Eye (tissue), 1 donor: ENCODE data around the gene PCK1.

Experiments
- DNase-seq: peaks from one replicate; pipeline ENCODE4 v3.0.0-alpha.2; 2015

Gene PCK1

GRCh38 chr20:57589728-57590484, 29.0 kb downstream of the PCK1 start:
- DNase-seq, result no peak

- no peak for DNase-seq
Measured at GRCh38 chr20:57590485-57591288, 29.8 kb downstream of the PCK1 start.

- no peak for DNase-seq
Measured at GRCh38 chr20:57591289-57592229, 30.6 kb downstream of the PCK1 start.

- DNase-seq, result no peak
Measured at GRCh38 chr20:57592263-57593092, 31.6 kb downstream of the PCK1 start.

- DNase-seq, result no peak
Measured at GRCh38 chr20:57593134-57593886, 32.4 kb downstream of the PCK1 start.

- DNase-seq, result peak; percentile 81
Measured at GRCh38 chr20:57594092-57594951, 33.4 kb downstream of the PCK1 start.

GRCh38 chr20:57595041-57596030, 34.4 kb downstream of the PCK1 start:
- no peak for DNase-seq

- DNase-seq, result no peak
Measured at GRCh38 chr20:57596358-57596757, 35.4 kb downstream of the PCK1 start.

GRCh38 chr20:57596998-57597939, 36.4 kb downstream of the PCK1 start:
- DNase-seq, result peak; percentile 81

- DNase-seq, result no peak
Measured at GRCh38 chr20:57598060-57598459, 37.1 kb downstream of the PCK1 start.

- DNase-seq, result no peak
Measured at GRCh38 chr20:57598491-57598890, 37.6 kb downstream of the PCK1 start.

GRCh38 chr20:57600320-57601210, 39.7 kb downstream of the PCK1 start:
- no peak for DNase-seq

GRCh38 chr20:57601211-57601570, 40.3 kb downstream of the PCK1 start:
- no peak for DNase-seq

- no peak for DNase-seq
Measured at GRCh38 chr20:57601737-57602136, 40.8 kb downstream of the PCK1 start.

- no peak for DNase-seq
Measured at GRCh38 chr20:57603120-57603519, 42.2 kb downstream of the PCK1 start.

GRCh38 chr20:57605045-57605444, 44.1 kb downstream of the PCK1 start:
- no peak for DNase-seq

- no peak for DNase-seq
Measured at GRCh38 chr20:57605878-57606277, 45.0 kb downstream of the PCK1 start.
